ENCODE data around the gene RTF2.

Gene RTF2, protein sequence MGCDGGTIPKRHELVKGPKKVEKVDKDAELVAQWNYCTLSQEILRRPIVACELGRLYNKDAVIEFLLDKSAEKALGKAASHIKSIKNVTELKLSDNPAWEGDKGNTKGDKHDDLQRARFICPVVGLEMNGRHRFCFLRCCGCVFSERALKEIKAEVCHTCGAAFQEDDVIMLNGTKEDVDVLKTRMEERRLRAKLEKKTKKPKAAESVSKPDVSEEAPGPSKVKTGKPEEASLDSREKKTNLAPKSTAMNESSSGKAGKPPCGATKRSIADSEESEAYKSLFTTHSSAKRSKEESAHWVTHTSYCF

DNA sequence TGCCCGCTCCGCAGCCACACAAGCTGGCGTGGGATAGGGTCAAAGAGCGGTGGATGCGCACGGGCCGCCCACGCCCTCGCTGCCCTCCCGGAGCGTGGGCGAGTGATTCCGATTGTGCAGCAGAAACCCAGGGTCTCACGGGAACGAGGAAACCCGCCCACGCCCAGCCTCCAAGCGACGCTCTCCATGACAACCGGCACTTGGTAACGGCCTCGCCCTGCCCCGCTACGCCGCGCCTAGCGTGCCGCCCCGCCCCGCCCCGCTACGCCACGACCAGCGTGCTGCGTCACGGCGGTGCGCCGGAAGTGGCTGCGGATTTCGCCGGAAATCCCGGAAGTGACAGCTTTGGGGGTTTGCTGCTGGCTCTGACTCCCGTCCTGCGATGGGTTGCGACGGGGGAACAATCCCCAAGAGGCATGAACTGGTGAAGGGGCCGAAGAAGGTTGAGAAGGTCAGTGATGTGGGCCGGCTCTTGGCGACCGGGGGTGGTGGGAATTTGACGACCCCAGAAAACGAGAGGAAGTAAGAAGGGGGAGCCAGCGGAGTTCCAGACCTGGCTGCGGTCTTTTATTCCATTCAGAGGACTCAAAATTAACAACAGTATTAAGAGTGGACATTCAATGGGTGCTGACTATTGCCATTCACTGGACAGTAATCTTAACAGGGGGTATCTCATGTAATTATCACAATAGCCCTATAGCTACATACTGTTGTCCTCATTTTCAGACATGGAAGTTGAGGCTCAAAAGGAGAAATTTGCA, at the start of gene RTF2:
RTF2 (plus strand) TSS at position 312 of the 761 bp plus-strand sequence; CDS start at position 383, 71 bp downstream.
- TF ChIP-seq, protein P1, sequence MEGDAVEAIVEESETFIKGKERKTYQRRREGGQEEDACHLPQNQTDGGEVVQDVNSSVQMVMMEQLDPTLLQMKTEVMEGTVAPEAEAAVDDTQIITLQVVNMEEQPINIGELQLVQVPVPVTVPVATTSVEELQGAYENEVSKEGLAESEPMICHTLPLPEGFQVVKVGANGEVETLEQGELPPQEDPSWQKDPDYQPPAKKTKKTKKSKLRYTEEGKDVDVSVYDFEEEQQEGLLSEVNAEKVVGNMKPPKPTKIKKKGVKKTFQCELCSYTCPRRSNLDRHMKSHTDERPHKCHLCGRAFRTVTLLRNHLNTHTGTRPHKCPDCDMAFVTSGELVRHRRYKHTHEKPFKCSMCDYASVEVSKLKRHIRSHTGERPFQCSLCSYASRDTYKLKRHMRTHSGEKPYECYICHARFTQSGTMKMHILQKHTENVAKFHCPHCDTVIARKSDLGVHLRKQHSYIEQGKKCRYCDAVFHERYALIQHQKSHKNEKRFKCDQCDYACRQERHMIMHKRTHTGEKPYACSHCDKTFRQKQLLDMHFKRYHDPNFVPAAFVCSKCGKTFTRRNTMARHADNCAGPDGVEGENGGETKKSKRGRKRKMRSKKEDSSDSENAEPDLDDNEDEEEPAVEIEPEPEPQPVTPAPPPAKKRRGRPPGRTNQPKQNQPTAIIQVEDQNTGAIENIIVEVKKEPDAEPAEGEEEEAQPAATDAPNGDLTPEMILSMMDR (IDR thresholded peaks at IDR 0.05; ENCODE audit: extremely low read depth, insufficient read depth, missing control alignments) = no peak
- in situ Hi-C loops (cut with MboI; ENCODE audit: low pct_unique_long_range_greater_than_20kb, low sequenced_read_pairs, unreplicated experiment) = no loop called here
- peak; percentile 95 for DNase-seq (ENCODE audit: low spot score)

DNA sequence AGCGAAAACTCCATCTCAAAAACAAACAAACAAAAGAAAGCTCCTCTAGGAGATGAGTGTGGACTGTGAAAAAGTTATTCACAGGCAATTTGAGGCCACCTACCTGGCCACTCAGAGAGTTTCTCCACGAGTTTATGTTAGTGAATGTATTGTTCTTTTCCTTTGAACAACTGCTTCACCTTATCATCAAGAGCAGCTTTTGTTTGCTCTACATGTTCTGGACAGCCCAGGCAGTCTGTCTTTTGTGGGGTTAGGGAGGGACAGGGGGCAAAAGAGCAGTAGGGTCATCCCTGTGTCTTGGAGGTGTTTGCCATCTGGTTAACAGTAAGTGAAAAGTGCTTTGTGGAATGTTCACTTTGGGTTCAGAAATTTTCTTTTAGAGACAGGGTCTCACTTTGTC, 48.4 kb upstream of the RTF2 start:
- TF ChIP-seq, protein P1 (IDR thresholded peaks at IDR 0.05; ENCODE audit: extremely low read depth, insufficient read depth, missing control alignments) = no peak
- no peak for DNase-seq (ENCODE audit: low spot score)
- in situ Hi-C loops (cut with MboI; ENCODE audit: low pct_unique_long_range_greater_than_20kb, low sequenced_read_pairs, unreplicated experiment) = no loop called here

DNA sequence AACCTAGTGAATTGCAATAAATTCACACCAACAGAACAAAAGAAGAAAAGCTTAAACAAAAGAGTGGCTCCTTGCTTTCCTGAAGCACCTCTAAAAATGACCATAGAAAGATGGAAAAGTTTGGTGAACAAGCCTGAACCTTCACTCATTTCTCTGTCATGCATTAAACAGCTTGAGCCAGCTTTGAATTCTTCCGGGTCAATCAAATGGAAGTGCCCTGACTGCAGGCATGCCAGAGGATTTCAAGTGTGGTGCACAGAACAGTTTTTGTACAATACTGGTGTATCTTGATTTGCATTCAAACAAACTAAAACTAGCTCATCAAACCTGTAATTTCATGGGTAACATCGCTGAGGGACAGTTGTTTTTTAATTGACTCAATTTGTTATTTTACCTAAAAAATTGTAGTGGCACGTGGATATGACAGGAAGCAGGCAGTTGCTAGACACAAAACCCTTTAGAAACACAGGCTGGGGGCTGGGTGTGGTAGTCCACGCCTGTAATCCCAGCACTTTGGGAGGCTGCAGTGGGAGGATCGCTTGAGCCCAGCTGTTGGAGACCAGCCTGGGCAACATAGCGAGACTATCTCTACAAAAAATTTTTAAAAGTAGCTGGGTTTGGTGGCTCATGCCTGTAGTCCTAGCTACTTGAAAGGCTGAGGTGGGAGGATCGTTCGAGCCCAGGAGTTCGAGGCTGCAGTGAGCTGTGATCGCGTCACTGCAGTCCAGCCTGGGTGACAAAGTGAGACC, 47.3 kb upstream of the RTF2 start:
- TF ChIP-seq, protein P1 (IDR thresholded peaks at IDR 0.05; ENCODE audit: extremely low read depth, insufficient read depth, missing control alignments) = no peak
- in situ Hi-C loops (cut with MboI; ENCODE audit: low pct_unique_long_range_greater_than_20kb, low sequenced_read_pairs, unreplicated experiment) = no loop called here

GRCh38 chr20:56422076-56422823, 46.2 kb upstream of the RTF2 start:
- in situ Hi-C loops (cut with MboI; ENCODE audit: low pct_unique_long_range_greater_than_20kb, low sequenced_read_pairs, unreplicated experiment) = no loop called here
- TF ChIP-seq, protein P1 (IDR thresholded peaks at IDR 0.05; ENCODE audit: extremely low read depth, insufficient read depth, missing control alignments) = no peak
- no peak for DNase-seq (ENCODE audit: low spot score)

More for the DNA sequence above, 47.3 kb upstream of the RTF2 start:
- no peak for DNase-seq (ENCODE audit: low spot score)

GRCh38 chr20:56422824-56423189, 45.6 kb upstream of the RTF2 start:
- no peak for DNase-seq (ENCODE audit: low spot score)
- in situ Hi-C loops (cut with MboI; ENCODE audit: low pct_unique_long_range_greater_than_20kb, low sequenced_read_pairs, unreplicated experiment) = no loop called here
- TF ChIP-seq, protein P1 (IDR thresholded peaks at IDR 0.05; ENCODE audit: extremely low read depth, insufficient read depth, missing control alignments) = no peak

DNA sequence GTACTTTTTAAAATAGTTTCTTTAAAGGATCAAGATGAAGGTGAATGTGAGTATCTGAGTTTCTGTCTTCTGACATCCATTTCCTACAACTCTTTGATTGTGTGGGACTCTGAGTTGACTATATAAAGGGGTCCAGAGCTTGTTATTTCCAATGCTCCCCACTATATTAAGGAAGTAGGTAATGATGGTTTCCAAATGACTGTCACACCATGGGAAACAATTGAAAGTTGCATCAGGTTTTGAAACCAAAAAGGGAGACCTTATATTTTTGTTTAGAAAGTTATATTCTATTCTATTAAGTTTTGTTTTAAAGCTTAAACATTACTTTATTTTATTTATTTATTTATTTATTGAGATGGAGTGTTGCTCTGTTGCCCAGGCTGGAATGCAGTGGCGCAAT, 45.2 kb upstream of the RTF2 start:
- TF ChIP-seq, protein P1 (IDR thresholded peaks at IDR 0.05; ENCODE audit: extremely low read depth, insufficient read depth, missing control alignments) = no peak
- DNase-seq (ENCODE audit: low spot score) = no peak
- in situ Hi-C loops (cut with MboI; ENCODE audit: low pct_unique_long_range_greater_than_20kb, low sequenced_read_pairs, unreplicated experiment) = no loop called here

Data from GM13977 (cell line).